Hair follicle dermal papilla cell (primary cell): ENCODE results near the gene IGFBP3. TPM values are rescaled to one million over a fixed set of nuclear protein-coding genes. Genes with fewer than 3 reads are reported as not detected.

Experiments
- total RNA-seq: library from RNA; depleted of rRNA; stranded (reverse); fragments of >200 nt; gene quantifications from 2 replicates; pipeline ENCODE4 v1.2.3, GENCODE V29; 2012

Gene IGFBP3, protein sequence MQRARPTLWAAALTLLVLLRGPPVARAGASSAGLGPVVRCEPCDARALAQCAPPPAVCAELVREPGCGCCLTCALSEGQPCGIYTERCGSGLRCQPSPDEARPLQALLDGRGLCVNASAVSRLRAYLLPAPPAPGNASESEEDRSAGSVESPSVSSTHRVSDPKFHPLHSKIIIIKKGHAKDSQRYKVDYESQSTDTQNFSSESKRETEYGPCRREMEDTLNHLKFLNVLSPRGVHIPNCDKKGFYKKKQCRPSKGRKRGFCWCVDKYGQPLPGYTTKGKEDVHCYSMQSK
- 38.9 and 89.6 TPM in 2 replicates for total RNA-seq

DNA sequence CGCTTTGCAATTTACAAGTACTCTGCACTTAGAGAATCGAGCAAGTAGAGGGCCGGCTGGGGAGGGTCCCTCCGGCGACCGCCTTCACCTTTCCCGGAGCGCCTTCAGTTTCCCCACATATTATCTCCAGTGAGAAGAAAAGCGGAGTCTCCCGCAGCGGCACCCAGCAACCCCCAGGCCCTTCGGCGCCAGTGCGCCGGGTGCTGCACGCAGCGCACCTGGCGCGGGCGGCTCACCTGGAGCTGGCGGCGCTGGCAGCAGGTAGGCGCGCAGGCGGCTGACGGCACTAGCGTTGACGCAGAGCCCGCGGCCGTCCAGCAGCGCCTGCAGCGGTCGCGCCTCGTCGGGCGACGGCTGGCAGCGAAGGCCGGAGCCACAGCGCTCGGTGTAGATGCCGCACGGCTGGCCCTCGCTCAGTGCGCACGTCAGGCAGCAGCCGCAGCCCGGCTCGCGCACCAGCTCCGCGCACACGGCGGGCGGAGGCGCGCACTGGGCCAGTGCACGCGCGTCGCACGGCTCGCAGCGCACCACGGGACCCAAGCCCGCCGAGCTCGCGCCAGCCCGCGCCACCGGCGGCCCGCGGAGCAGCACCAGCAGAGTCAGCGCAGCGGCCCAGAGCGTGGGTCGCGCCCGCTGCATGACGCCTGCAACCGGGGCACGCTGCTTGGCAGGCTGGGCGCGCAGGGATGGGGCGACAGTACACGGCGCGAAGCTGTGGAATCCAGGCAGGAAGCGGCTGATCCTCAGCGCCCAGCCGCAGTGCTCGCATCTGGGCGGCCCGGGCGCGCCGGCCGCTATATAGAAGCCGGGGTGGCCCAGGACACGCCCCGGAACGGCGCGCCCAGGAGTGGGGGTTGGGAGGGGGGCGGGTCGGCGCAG is at the start of gene IGFBP3:
Gene IGFBP3, minus strand, starts transcription at position 771 of the 879 bp plus-strand sequence. Its CDS starts 132 bp downstream, at position 639.

DNA sequence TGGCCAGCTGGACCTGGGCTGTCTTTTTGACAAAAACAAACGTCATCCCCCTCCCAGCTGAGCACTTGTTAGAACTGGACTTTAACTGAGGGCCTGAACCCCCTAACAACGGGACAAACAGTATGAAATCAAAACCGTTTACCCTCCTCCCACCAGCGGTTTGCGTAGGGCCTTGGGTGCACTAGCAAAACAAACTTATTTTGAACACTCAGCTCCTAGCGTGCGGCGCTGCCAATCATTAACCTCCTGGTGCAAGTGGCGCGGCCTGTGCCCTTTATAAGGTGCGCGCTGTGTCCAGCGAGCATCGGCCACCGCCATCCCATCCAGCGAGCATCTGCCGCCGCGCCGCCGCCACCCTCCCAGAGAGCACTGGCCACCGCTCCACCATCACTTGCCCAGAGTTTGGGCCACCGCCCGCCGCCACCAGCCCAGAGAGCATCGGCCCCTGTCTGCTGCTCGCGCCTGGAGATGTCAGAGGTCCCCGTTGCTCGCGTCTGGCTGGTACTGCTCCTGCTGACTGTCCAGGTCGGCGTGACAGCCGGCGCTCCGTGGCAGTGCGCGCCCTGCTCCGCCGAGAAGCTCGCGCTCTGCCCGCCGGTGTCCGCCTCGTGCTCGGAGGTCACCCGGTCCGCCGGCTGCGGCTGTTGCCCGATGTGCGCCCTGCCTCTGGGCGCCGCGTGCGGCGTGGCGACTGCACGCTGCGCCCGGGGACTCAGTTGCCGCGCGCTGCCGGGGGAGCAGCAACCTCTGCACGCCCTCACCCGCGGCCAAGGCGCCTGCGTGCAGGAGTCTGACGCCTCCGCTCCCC is 32.7 kb downstream of the IGFBP3 start, which contains the start of gene IGFBP1:
Gene IGFBP1, plus strand, starts transcription at position 304 of the 808 bp plus-strand sequence. Its CDS starts 165 bp downstream, at position 469.

DNA sequence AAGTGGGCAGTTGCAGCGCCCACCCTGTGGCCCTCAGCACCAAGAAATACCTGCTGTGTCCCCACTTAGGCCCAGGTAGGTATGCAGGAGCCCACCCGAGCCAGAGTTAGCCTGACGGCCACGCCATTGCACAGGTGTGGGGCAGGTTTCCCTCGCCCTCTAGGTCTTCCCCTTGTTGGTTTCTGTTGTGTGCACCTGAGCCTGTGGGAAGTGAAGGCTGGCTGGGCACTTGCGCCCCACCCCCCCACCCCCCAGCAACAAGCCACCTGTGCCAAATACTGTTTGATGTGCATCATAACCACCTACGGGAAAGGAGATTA is 48.1 kb downstream of the IGFBP3 start, which contains the start of gene CCDC201:
Gene CCDC201, minus strand, starts transcription at position 48 of the 320 bp plus-strand sequence. CDS start 75 bp downstream, outside the sequence.

Other genes starting within 250 kb of the IGFBP3 start
- gene CCDC201, start 48.2 kb downstream of the IGFBP3 start, total RNA-seq = not detected in 2 replicates
- 0.12 TPM in 1 of 2 replicates, not detected in the other for gene IGFBP1, start 32.8 kb downstream of the IGFBP3 start, total RNA-seq